CD4-positive, alpha-beta T cell treated with Interleukin-6 at 100 ng/mL for 8 hours (primary cell): Measurements from ENCODE around the gene ARHGAP25.
A peak's percentile ranks its signal among the peaks of the same experiment; 100 is the strongest.

Experiments
- DNase-seq: peaks from one replicate; pipeline ENCODE4 v3.0.0-alpha.2; 2020; ENCODE audit warnings: mixed read lengths, low spot score

ARHGAP25 gene

DNA sequence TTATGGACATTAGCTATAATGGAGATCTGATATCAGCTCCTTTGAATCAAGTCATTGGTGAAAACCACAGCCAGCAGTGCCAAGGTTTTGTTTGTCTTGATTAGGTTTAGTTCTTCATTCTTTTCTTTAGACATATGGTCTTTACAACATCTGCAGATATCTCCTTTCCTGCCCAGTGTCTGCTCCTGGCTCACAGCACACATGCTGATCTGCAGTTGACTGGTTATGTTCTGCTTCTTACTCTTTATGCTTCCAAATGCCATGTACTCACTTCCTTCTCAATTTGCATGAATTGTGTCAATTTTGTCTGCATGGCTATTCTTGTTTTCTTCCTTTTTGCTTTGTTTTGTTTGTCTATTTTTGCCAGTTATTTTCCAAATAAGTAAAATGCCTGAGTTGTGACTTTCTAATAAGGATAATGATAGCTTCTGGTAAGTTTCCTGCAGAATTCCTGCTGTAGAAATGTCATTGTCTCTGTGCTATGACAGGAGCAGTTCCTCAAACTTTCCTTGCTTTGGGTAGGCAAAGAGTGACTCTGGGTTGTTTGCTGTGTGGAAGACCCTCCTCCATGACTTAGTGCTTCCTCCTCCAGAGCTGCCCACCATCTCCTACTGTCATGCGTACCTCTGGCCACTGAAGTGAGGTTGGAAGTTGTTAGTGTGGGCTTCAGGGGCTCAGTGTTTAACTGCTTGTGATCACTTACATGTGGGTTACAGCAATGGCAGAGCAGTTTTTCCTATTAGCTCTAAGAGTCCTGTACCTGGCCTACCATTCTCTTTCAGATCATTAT, 8.2 kb downstream of the ARHGAP25 start:
- DNase-seq: no peak

DNA sequence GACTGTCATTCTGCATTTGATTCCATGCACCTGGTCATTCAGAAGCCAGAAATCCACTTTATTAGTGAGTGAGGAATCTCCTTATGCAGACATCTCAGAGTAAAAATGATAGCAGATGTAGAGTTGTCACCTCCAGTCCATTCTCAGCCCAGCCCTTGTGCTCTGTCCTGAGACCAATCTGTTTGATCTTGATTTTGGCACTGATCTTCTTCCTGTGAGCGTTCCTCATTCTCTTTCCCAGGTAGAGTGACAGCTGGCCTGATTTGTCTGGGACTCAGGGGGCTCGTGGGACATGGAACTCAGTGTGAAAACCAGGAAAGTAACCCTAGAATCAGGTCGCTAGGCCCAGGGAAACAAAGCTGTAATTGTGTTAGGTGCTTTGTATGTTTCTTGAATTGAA, 8.9 kb downstream of the ARHGAP25 start:
- no peak for DNase-seq

GRCh38 chr2:68744366-68744912, 9.8 kb downstream of the ARHGAP25 start:
- DNase-seq: no peak

- no peak for DNase-seq
These were observed 10.4 kb downstream of the ARHGAP25 start for GRCh38 chr2:68745006-68745405.

DNA sequence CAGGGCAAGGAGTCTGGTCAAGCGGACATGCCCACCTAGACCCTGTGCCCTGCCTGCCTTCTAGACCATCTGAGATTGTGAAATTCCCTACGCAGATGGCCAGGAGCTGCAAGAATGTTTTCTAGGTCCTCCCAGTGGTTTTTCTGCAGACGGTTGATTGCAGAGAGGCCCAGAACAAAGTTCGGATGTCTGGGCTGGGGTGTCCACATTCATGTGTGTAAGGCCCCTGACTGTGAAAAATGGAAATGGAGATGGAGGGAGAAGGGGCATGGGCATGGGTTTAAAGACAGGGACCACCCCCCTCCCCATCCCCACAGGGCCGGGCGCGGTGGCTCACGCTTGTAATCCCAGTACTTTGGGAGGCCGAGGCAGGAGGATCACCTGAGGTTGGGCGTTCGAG, 11.8 kb downstream of the ARHGAP25 start:
- DNase-seq: no peak

GRCh38 chr2:68747413-68747812, 12.8 kb downstream of the ARHGAP25 start:
- no peak for DNase-seq

DNA sequence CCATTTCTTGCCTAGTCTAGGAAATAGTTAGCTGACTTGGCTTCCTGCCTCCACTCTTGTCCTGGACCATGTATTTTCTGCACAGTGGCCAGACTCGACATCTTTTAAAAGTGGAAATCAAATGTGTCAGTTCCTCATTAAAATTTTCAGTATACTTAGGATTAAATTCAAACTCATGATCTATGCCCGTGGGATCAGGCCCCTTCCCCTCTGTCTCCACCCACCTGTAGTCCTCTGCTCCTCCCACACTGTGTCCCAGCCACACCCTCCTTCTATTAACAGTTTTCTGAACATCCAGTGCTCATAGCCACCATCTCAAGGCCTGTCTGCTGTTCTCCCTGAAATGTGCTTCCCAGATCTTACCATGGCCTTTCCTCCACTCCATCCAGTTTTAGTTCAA, 13.3 kb downstream of the ARHGAP25 start:
- DNase-seq: no peak

GRCh38 chr2:68748568-68748967, 14.0 kb downstream of the ARHGAP25 start:
- no peak for DNase-seq

DNA sequence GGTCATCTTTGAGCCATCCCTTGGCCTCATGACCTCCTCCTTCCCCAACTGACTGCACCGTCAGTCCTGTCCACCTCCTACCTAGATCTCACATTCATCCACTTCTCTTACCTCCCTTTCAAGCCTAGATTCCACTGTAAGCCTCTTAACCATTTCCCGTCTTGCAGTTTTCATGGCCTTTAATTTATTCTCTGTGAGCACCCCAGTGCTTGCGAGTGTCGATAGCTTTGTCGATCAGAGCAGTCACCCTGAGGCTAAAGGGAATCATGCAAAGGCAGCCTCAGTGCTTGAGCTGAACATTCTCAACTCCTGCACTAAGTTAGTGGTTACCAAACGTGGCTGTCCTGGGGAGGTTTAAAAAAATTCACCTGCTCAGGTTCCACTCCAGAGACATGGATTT, 14.7 kb downstream of the ARHGAP25 start:
- no peak for DNase-seq

GRCh38 chr2:68750592-68751396, 16.2 kb downstream of the ARHGAP25 start:
- DNase-seq: no peak

DNA sequence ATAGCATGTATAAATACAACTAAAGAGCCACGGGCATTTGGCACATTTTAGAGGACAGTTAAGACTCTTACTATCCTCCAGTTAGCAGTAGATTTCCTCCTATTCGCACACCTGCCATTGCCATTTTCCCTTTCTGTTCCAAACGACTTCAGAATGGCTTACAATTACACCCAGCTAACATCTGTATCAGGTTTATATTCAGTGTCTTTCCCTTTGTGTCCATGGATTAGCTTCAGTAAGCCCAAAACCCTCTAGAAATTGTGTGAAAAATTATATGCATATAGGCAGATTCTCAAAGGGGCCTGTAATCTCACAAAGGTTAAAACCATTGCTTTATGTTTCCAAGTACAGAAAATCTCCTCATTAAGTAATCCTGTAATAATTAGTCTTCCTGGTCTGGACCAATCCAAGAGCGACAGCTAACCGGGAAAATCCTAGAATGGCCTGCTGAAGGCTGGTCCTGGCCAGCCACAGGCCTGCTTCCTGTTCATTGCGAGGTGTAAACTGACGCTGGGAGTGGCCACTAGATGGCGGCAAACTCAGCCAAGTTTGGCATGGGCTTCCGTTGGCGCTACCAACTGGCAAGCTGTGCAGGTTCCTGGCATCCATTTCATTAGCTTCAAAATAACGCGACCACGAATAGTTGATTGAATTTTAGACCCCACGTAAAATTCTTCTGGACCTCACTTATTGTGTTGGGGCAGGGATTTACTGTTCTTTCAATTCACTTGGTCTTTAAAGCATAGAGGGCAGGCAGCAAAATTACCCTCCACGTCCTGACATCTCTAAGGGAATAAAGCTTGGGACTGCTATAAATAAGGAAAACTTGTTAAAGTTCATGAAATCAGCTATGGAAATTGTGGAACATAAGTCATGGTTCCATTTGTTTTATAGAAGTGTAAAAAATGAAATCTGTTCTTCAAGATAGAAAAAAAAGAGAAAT, 17.1 kb downstream of the ARHGAP25 start:
- DNase-seq: peak; percentile 89

GRCh38 chr2:68753318-68753717, 18.7 kb downstream of the ARHGAP25 start:
- DNase-seq: peak; percentile 42

- DNase-seq: no peak
These were observed 20.5 kb downstream of the ARHGAP25 start for GRCh38 chr2:68755071-68755470.

DNA sequence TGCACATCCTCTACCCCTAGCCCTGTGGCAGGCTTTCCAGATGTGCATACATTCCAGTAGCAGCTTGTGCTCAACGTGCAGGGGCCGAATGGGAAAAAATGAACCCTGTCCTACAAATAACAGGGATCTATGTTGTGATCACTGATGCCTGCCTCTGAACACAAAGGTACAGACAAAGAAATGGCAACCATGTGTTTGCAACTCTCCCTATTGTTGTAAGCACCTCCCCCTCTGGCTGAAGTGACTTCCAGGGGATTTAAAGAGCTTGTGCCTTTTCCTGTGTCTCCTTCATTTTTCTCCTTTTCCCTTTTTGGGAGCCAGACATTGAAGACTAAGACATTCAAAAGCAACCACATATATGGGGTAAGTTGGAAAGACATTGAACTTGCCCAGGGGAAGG, 21.6 kb downstream of the ARHGAP25 start:
- DNase-seq: no peak

DNA sequence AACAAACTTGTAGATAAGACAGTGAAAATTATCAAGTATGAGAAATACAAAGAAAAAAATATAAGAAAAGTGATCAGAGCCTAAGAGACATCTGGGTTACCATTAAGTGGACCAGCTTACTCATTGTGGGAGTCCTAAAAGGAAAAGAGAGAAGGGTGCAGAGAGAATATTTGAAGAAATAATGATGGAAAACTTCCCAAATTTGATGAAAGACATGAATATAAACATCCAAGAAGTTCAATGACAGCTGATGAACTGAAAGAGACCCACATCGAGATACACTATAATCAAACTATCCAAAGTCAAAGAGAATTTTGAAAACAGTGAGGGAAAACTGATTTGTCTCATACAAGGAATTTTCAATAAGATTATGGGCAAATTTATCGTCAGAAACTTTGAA, 22.5 kb downstream of the ARHGAP25 start:
- no peak for DNase-seq

DNA sequence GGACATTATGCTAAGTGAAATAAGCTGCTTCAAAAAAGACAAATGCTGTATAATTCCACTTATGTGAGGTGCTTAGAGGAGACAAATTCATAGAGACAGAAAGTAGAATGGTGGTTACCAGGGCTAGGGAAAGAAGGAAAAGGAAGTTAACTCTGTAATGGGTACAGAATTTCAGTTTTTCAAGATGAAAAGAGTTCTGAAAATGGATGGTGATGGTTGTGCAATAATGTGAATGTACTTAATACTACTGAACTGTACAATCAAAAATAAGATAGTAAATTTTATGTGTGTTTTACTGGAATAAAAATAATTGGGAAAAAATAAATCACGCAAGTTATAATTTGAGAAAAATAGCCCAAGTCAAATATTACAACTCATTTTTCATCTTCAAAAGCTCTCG, 27.5 kb downstream of the ARHGAP25 start:
- DNase-seq: no peak

DNA sequence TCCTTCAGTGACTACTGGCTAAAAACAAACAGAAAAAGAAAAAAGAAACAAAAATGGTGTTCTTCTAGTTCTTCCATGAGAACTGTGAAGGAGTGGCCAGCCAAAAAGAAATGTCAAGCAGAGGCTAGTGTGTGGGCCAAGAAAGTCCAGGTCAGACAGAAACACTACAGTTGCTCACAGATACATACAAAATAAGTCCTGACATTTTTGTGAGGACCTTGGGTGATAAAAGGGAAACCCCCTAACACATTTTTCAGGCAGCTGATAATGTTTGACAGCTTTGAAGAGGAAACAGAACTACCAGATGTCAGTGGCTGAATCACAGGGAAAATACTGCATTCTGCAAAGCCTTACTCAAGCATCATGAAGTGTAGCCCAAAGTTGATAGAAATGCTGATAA, 28.1 kb downstream of the ARHGAP25 start:
- peak; percentile 54 for DNase-seq

GRCh38 chr2:68764041-68764805, 29.6 kb downstream of the ARHGAP25 start:
- no peak for DNase-seq

DNA sequence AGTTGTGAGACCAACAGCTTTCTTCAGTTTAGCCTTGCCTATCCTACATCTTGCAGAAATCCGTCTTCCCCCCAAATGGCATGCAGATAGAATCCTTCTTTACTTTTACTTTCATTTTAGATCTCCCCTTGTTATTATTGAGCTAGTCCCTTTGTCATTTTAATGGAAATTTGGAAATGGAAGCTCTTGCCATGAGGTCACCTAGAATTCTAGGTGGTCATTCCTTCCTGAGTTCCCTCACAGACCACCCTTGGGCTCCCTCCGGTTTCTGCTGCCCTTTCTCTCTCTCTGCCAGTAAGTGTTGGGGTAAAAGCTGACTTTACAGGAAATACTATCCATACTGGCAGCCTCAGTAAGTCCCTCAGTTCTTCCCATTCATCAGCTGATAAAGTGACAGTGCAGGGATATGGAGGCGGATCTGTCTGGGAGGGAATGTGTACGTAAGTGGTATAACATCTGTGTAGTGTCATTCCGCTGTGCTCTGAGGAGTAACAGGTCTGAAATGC, 30.2 kb downstream of the ARHGAP25 start:
- DNase-seq: no peak

GRCh38 chr2:68765739-68766375, 31.2 kb downstream of the ARHGAP25 start:
- DNase-seq: no peak
